Duodenal mucosa (tissue), 2 donors: ENCODE data around the gene SMIM36.

Experiments used
- H3K27ac ChIP-seq: one replicate; pipeline ENCODE4 v1.7.0; 2013; ENCODE audit warnings: low read depth, low read length
- H3K27me3 ChIP-seq, 2 donors: one replicate each; pipeline ENCODE4 v1.7.0; 2013; ENCODE audit warnings: low read length in 2 of 2, control low read depth in 1 of 2; ENCODE audit not compliant: insufficient read depth in 2 of 2, control insufficient read depth in 1 of 2
- H3K36me3 ChIP-seq, 2 donors: one replicate each; pipeline ENCODE4 v1.7.0; 2013; ENCODE audit warnings: low read length in 2 of 2, control low read depth in 1 of 2; ENCODE audit not compliant: insufficient read depth in 2 of 2, control insufficient read depth in 1 of 2
- H3K4me1 ChIP-seq, 2 donors: one replicate each; pipeline ENCODE4 v1.7.0; 2013; ENCODE audit warnings: low read length in 2 of 2, control low read depth in 1 of 2; ENCODE audit not compliant: insufficient read depth in 2 of 2, control insufficient read depth in 1 of 2
- H3K4me3 ChIP-seq, 2 donors: one replicate each; pipeline ENCODE4 v1.7.0; 2013; ENCODE audit warnings: low read length in 2 of 2, low read depth in 1 of 2
- H3K9ac ChIP-seq, 2 donors: one replicate each; pipeline ENCODE4 v1.7.0; 2013; ENCODE audit warnings: low read length in 2 of 2, low read depth in 1 of 2
- H3K9me3 ChIP-seq, 2 donors: one replicate each; pipeline ENCODE4 v1.7.0; 2013; ENCODE audit warnings: low read length in 2 of 2, control low read depth in 1 of 2; ENCODE audit not compliant: control insufficient read depth in 1 of 2

The SMIM36 gene

GRCh38 chr17:55417411-55418268, 93.6 kb downstream of the SMIM36 start:
- Histone ChIP-seq H3K9me3 (no peaks in the 10 kb centered on the region), H3K4me1 (peaks cover 14 to 19% of the 10 kb centered on the region in 2 donors), H3K27me3 (no peaks in the 10 kb centered on the region), H3K4me3 (no peak overlapping the region), H3K36me3 (peaks cover 0 to 8% of the 10 kb centered on the region in 2 donors), H3K27ac (no peak overlapping the region), H3K9ac (no peak overlapping the region)

GRCh38 chr17:55416470-55417052, 94.7 kb downstream of the SMIM36 start:
- Histone ChIP-seq H3K27me3 (no peaks in the 10 kb centered on the region), H3K9ac (no peak overlapping the region), H3K4me1 (peaks cover 10 to 19% of the 10 kb centered on the region in 2 donors), H3K4me3 (no peak overlapping the region), H3K27ac (no peak overlapping the region), H3K9me3 (no peaks in the 10 kb centered on the region), H3K36me3 (peaks cover 0 to 19% of the 10 kb centered on the region in 2 donors)

- H3K9ac ChIP-seq: no peak overlapping the region
- H3K36me3 ChIP-seq: peaks cover 3 to 24% of the 10 kb centered on the region in 2 donors
- H3K4me3 ChIP-seq: no peak overlapping the region
- no peak overlapping the region for H3K27ac ChIP-seq
- no peaks in the 10 kb centered on the region for H3K27me3 ChIP-seq
- H3K4me1 ChIP-seq: peaks cover 10 to 19% of the 10 kb centered on the region in 2 donors
- no peaks in the 10 kb centered on the region for H3K9me3 ChIP-seq
Observed at GRCh38 chr17:55416000-55416399, 95.3 kb downstream of the SMIM36 start.

GRCh38 chr17:55414983-55415382, 96.3 kb downstream of the SMIM36 start:
- Histone ChIP-seq H3K36me3 (peaks cover 11 to 34% of the 10 kb centered on the region in 2 donors), H3K9ac (no peak overlapping the region), H3K27ac (no peak overlapping the region), H3K27me3 (no peaks in the 10 kb centered on the region), H3K9me3 (no peaks in the 10 kb centered on the region), H3K4me3 (no peak overlapping the region), H3K4me1 (peaks cover 5 to 13% of the 10 kb centered on the region in 2 donors)

GRCh38 chr17:55413825-55414489, 97.3 kb downstream of the SMIM36 start:
- H3K36me3 ChIP-seq: peaks cover 13 to 44% of the 10 kb centered on the region in 2 donors
- peaks cover 0 to 4% of the 10 kb centered on the region in 2 donors for H3K4me1 ChIP-seq
- H3K4me3 ChIP-seq: no peak overlapping the region
- no peaks in the 10 kb centered on the region for H3K27me3 ChIP-seq
- H3K27ac ChIP-seq: no peak overlapping the region
- no peak overlapping the region for H3K9ac ChIP-seq
- no peaks in the 10 kb centered on the region for H3K9me3 ChIP-seq

- H3K4me3 ChIP-seq: no peak overlapping the region
- H3K27ac ChIP-seq: no peak overlapping the region
- H3K27me3 ChIP-seq: no peaks in the 10 kb centered on the region
- H3K9ac ChIP-seq: no peak overlapping the region
- H3K9me3 ChIP-seq: no peaks in the 10 kb centered on the region
- H3K4me1 ChIP-seq: peaks cover 0 to 4% of the 10 kb centered on the region in 2 donors
- H3K36me3 ChIP-seq: peaks cover 13 to 60% of the 10 kb centered on the region in 2 donors
Observed at GRCh38 chr17:55411463-55411855, 99.8 kb downstream of the SMIM36 start.

GRCh38 chr17:55410722-55411462, 100.4 kb downstream of the SMIM36 start:
- H3K9ac ChIP-seq: no peak overlapping the region
- H3K27ac ChIP-seq: no peak overlapping the region
- peaks cover 13 to 63% of the 10 kb centered on the region in 2 donors for H3K36me3 ChIP-seq
- peaks cover 0 to 4% of the 10 kb centered on the region in 2 donors for H3K4me1 ChIP-seq
- H3K9me3 ChIP-seq: no peaks in the 10 kb centered on the region
- H3K4me3 ChIP-seq: no peak overlapping the region
- no peaks in the 10 kb centered on the region for H3K27me3 ChIP-seq

GRCh38 chr17:55409030-55409800, 102.0 kb downstream of the SMIM36 start:
- H3K27ac ChIP-seq: no peak overlapping the region
- H3K4me3 ChIP-seq: no peak overlapping the region
- H3K27me3 ChIP-seq: no peaks in the 10 kb centered on the region
- no peaks in the 10 kb centered on the region for H3K4me1 ChIP-seq
- H3K9me3 ChIP-seq: no peaks in the 10 kb centered on the region
- H3K36me3 ChIP-seq: peaks cover 16 to 74% of the 10 kb centered on the region in 2 donors
- H3K9ac ChIP-seq: no peak overlapping the region
